ENCODE results near the gene SLC6A6. TPM values are rescaled to one million over a fixed set of nuclear protein-coding genes. Genes with fewer than 3 reads are reported as not detected.

The SLC6A6 gene
- polyA plus RNA-seq, 1 donor from 2014 or later: 7.6 TPM

DNA sequence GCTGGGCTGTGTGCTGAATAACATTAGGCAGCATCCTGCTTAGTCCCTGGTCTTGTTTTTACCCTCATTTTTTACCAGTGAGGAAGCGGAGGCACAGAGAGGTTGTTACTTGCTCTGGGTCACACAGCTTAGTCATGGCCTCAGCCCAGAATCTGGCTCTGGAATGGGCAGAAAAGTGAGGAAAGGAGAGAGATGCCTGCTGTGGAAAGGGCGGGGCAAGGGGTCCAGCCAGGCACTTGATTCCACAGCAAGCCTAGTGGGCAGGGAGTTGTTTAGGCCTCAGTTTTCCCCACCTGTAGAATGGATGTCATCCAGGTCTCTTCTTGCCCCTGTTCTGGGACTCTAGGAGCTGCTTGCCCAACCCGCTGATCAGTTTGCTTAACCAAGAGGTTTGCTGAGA lies 35.9 kb downstream of the SLC6A6 start:
- peak overlapping the region in 2 of 3 donors; percentile 15 to 73 for H3K27ac Mint-ChIP-seq
- H3K4me1 Mint-ChIP-seq: peaks cover 32 to 40% (median 39%) of the 10 kb centered on the region in 3 donors
- no peaks in the 10 kb centered on the region for H3K27me3 Mint-ChIP-seq
- no peaks in the 10 kb centered on the region for H3K9me3 Mint-ChIP-seq
- H3K4me3 Mint-ChIP-seq: no peak overlapping the region
- H3K36me3 Mint-ChIP-seq: peaks cover 2% of the 10 kb centered on the region

DNA sequence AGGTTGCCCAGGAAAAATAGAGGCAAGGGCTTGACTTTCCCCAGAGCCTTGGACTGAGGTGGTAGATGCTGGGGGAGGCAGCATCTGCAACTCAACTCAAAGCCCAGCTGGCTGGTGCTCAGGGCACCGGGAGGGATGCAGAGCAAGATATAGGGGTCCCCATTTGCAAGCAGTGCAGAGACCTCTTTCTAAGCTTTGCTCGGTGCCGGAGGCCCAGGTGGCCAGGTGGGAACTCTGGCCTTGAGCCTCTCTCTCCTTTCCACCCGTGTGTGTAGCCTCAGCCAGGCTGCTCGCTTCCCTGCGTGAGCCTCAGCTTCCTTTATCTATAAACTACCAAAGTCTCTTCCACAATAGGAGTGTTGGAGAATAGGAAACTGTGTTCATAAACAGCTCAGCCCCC lies 36.5 kb downstream of the SLC6A6 start:
- Mint-ChIP-seq H3K27ac (peak overlapping the region in 2 of 3 donors; percentile 56 to 83), H3K27me3 (no peaks in the 10 kb centered on the region), H3K9me3 (no peaks in the 10 kb centered on the region), H3K36me3 (peaks cover 2% of the 10 kb centered on the region), H3K4me3 (peak overlapping the region in 1 of 4 donors; percentile 80), H3K4me1 (peaks cover 31 to 38% (median 36%) of the 10 kb centered on the region in 3 donors)

DNA sequence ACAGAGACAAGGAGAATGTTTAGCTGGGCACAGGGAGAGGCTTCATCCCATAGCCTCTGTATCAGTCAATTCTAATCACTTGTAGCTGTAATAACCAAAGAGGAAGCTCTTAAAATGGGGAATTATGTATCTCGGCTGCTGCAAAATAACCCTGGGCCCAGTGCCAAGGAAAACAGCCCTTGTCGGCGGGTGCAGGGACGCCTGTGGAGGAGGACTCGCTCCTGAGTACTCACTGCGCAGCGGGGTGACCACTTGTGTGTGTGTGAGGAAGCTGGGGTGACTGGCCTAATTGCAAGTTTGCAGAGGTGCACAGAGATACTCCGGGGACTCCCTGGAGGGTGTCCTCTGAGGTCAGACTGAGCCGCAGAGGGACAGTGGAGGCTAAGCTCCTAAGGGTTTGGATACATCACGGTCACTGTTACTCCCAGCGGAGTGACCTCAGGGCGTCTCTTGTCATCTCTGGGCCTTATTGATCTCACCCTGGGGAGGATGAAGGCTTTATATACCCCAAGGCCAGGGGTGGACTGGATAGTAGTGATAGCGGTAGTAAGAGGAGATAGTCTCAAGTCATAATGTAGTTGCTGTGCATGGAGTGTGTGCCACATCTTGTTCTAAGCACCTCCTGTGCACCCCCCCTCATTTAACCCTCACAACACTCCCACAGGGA lies 37.2 kb downstream of the SLC6A6 start:
- H3K4me3 Mint-ChIP-seq: peak overlapping the region in 2 of 4 donors; percentile 63 to 70

DNA sequence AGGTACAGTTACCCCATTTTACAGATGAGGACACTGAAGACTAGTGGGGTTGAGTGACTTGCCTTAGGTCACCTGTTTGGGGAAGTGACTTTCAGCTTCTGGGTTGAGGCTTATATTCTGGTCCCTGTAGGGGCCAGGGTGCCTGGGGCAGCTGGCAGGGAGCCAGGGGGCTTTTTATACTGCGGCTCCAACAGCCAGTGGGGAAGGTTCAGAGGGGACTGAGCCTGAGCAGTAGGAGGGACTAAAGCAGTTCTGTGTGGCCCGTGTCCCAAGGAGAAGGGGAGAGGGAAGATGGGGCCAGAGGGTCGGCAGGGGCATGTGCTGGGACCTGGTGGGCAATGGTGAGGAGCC lies 37.7 kb downstream of the SLC6A6 start:
- H3K36me3 Mint-ChIP-seq: peaks cover 2% of the 10 kb centered on the region
- H3K27ac Mint-ChIP-seq: peak overlapping the region in 2 of 3 donors; percentile 58 to 83
- H3K4me3 Mint-ChIP-seq: peak overlapping the region in 1 of 4 donors; percentile 72
- H3K9me3 Mint-ChIP-seq: no peaks in the 10 kb centered on the region
- H3K27me3 Mint-ChIP-seq: no peaks in the 10 kb centered on the region
- peaks cover 25 to 28% (median 26%) of the 10 kb centered on the region in 3 donors for H3K4me1 Mint-ChIP-seq

More for the DNA sequence above, 37.2 kb downstream of the SLC6A6 start:
- Mint-ChIP-seq H3K27me3 (no peaks in the 10 kb centered on the region), H3K9me3 (no peaks in the 10 kb centered on the region), H3K4me1 (peaks cover 28 to 31% (median 29%) of the 10 kb centered on the region in 3 donors), H3K27ac (peak overlapping the region; percentile 58 to 83 (median 65)), H3K36me3 (peaks cover 2% of the 10 kb centered on the region)

DNA sequence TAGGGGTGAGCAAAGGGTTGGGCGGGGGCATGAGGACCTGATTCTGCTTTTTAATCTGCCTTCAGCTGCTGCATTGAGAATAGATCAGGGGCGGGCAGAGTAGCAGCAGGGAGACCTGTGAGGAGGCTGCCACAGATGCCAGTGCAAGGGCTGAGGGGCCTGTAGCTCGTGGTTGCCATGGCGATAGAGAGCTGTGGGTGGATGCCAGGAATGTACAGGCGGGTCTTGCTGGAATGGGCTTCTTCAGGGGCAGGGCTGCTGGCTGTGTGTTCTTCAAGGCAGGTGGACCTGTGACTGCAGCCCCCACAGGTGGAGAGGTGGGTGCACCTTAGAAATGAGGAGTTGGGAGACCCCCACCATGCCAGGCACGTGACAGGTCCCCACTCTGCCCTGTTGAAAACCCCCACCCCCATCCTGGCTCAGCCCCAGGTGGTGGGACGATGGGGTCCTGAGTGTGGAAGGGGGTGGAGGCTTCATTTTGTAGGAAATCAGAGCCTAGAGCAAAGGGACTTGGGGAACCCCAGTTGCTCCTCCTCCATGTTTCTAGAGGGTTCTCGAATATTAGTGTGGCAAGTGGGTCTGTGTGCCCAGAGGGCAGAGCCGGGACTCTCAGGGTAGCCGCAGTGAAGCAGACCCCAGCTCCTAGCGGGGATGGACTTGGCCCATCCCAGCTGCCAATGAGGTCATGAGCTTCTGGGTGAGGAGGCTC lies 38.3 kb downstream of the SLC6A6 start:
- peaks cover 24 to 26% (median 24%) of the 10 kb centered on the region in 3 donors for H3K4me1 Mint-ChIP-seq
- H3K36me3 Mint-ChIP-seq: peaks cover 4% of the 10 kb centered on the region
- H3K4me3 Mint-ChIP-seq: no peak overlapping the region
- no peaks in the 10 kb centered on the region for H3K27me3 Mint-ChIP-seq
- peak overlapping the region in 2 of 3 donors; percentile 58 to 78 for H3K27ac Mint-ChIP-seq
- no peaks in the 10 kb centered on the region for H3K9me3 Mint-ChIP-seq

DNA sequence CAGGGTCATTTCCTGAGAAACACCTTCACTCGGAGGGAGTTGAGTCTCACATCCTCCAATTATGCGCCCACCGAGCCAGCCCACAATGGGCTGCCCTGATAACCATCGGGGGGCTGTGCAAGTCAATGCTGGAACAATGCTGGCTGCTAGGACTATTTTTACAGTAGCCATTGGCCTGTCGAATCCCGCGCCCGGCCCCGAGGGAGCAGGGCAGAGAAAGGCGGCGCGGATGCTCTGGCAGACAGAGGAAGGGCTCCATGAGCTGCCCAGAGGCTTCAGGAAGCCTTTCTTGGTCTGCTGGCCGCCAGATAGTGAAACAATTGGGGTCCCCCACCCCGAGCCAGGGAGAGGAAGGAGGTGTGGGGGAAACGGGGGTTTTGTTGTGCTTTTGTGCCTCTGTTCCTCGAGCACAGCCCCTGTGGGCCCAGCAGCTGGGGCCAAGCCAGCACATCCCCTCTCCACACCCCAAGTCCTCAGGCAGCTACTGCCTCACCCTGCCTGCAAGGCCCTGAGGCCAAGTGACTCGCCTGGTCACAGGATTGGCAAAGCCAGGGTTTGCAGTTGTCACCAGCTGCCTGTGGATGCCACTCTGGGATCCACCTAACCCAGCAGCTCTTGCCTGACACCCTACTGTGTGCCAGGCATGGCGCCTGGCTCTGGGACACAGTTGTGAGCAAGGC lies 39.0 kb downstream of the SLC6A6 start:
- Mint-ChIP-seq H3K4me3 (no peak overlapping the region), H3K9me3 (no peaks in the 10 kb centered on the region), H3K27me3 (no peaks in the 10 kb centered on the region), H3K4me1 (peaks cover 24% of the 10 kb centered on the region in 3 donors), H3K27ac (peak overlapping the region in 1 of 3 donors; percentile 78), H3K36me3 (peaks cover 5% of the 10 kb centered on the region)

DNA sequence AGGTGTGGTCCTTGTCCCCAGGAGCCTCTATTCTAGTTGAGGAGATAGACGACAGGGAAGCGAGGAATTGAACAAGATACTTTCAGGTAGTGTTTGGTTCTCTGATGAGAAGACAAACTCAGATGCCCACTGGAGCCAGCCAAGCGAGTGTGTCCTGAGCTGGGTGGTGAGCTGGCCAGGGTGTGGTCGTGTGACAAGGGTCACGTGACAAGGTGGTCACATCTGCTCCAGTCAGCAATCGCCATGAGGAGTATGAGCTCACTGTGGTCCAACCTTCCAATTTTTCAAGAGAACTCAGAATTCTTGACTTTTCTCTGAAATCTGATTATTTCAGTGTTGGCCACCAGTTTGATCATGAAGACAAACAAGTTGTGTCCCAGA lies 39.5 kb downstream of the SLC6A6 start:
- H3K27ac Mint-ChIP-seq: no peak overlapping the region

DNA sequence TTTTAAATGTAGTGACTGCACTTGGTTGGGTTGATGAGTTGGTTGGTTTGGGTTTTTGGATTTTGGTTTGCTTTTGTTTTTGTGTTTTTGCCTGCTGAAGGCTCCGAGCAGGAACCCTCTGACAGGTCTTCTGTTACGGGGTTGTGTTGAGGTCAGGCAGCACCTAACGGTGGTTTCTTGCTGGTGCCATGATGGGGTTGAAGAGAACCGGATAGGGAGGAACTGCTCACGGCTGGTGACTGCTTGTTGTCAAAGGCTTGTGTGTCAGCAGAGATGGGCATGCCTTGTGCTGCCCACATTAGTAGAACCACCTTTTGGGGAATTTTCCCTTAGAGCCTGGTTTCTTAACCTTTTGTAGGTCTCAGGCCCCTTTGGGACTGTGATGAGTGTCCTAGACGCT lies 42.0 kb downstream of the SLC6A6 start:
- Mint-ChIP-seq H3K4me3 (no peak overlapping the region), H3K4me1 (peaks cover 9 to 12% (median 12%) of the 10 kb centered on the region in 3 donors), H3K36me3 (peaks cover 14% of the 10 kb centered on the region), H3K27me3 (no peaks in the 10 kb centered on the region), H3K9me3 (no peaks in the 10 kb centered on the region), H3K27ac (peak overlapping the region in 1 of 3 donors; percentile 62)

More for the DNA sequence above, 39.5 kb downstream of the SLC6A6 start:
- Mint-ChIP-seq H3K9me3 (no peaks in the 10 kb centered on the region), H3K4me1 (peaks cover 19 to 20% (median 20%) of the 10 kb centered on the region in 3 donors), H3K27me3 (no peaks in the 10 kb centered on the region), H3K36me3 (peaks cover 8% of the 10 kb centered on the region), H3K4me3 (peak overlapping the region in 1 of 4 donors; percentile 37)

DNA sequence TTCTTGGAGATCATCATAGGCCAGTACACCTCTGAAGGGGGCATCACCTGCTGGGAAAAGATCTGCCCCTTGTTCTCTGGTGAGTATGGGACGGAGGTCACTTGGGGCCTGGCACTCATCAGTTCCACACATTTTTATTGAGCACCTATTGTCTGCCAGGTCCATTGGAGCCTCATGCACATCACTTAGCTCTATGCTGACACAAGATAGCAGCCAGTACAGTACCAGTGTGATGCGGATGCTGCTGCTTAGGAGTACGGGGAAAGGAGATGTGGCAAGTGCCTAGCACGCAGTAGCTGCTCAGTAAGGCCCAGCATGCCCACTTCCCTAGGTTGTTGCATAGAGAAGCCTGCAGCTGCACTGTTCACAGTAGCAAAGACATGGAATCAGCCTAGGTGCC lies 43.4 kb downstream of the SLC6A6 start:
- no peak overlapping the region for H3K27ac Mint-ChIP-seq
- no peaks in the 10 kb centered on the region for H3K27me3 Mint-ChIP-seq
- H3K9me3 Mint-ChIP-seq: no peaks in the 10 kb centered on the region
- no peaks in the 10 kb centered on the region for H3K4me1 Mint-ChIP-seq
- H3K36me3 Mint-ChIP-seq: peaks cover 12% of the 10 kb centered on the region
- H3K4me3 Mint-ChIP-seq: no peak overlapping the region

DNA sequence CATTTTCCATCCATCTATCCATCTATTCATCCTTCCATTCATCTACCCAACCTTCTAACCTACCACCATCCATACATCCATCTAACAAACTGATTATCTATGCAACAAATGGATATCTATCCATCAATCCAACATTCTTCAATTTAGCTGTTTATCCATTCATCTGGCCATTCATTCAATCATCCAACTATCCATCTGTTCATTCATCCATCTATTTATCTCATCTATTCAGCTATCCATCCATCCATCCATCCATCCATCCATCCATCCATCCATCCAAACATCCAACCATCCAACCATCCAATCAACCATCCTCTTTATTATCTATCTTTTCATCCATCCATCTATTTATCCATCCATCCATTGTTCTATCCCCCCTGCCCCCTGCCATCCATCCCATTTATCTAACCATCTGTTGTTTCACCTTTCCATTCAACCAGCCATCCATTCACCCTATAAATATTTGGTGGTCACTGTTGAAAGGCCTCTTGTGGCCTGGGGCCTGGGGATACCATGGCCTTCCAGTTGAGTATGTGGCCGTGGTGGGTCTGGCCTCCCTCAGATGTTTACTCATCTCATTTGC lies 44.7 kb downstream of the SLC6A6 start:
- peaks cover 0 to 3% (median 0%) of the 10 kb centered on the region in 3 donors for H3K4me1 Mint-ChIP-seq
- peaks cover 15% of the 10 kb centered on the region for H3K36me3 Mint-ChIP-seq
- H3K4me3 Mint-ChIP-seq: no peak overlapping the region
- no peak overlapping the region for H3K27ac Mint-ChIP-seq
- H3K27me3 Mint-ChIP-seq: no peaks in the 10 kb centered on the region
- H3K9me3 Mint-ChIP-seq: no peaks in the 10 kb centered on the region

DNA sequence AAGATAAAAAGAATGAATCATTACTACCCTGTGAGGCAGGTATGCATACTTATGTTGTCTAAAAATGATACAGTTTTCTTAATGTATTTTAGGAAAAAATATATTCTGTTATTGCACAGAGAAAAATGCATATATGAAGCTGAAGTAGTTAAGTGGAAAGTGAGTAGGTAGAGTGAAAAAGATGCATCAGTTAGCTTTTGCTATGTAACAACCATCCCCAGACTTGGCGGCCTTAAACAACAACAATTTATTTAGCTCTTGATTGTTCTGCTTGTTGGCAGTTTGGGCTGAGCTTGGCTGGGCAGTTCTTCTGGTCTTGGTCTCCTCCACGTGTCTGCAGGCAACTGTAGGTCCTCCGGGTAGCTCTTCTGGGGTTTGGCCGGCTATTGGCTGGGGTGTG lies 45.7 kb downstream of the SLC6A6 start:
- H3K9me3 Mint-ChIP-seq: no peaks in the 10 kb centered on the region
- peaks cover 19% of the 10 kb centered on the region for H3K36me3 Mint-ChIP-seq
- H3K4me1 Mint-ChIP-seq: peaks cover 0 to 3% (median 0%) of the 10 kb centered on the region in 3 donors
- H3K27me3 Mint-ChIP-seq: no peaks in the 10 kb centered on the region
- peak overlapping the region in 2 of 3 donors; percentile 47 to 89 for H3K27ac Mint-ChIP-seq
- no peak overlapping the region for H3K4me3 Mint-ChIP-seq

DNA sequence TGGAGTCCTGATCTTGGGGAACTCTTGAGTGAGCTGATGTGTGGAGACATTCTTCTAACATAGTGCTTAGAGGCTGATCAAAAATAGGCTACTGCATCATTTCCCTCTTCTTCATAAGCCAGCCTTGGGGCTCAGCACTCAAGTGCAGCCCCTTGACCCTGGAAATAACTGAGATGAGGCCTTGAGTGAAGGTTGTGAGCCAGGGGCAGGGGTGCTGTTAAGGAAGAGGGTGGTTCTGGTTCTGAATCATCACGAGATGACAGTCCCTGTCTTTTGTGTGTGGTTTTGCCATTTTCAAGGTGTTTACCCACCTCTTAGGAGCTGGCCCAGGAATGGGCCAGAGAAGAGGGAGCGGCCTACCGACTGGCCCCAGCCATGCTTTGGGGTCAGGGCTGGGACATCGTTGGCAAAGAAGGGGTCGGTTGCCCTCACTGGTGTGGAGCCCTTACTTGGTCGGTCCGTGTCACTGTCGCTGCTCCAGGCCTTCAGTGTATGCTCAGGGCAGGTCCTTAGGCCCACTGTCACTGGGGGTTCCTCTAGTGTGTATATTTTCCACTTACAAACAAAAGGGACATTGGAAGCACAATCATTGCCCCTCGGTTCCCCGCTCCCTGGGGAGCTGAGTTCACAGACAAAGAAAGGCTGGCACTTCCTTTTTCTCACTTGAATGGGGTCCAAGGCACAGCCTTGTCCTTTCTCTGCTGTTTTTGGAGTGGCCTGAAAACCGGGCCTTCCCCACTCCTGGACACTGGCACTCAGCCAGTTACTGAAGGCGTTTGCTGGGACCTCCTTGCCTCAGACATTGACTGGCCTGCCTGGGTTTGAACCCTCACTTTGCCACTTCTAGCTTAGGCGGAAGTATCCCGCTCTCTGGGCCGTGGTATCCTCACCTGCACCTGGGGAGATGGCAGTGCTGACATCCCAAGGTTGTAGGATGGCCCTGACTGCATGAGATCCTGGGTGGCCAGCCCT lies 46.6 kb downstream of the SLC6A6 start:
- H3K9me3 Mint-ChIP-seq: no peaks in the 10 kb centered on the region
- peaks cover 19% of the 10 kb centered on the region for H3K36me3 Mint-ChIP-seq
- peak overlapping the region; percentile 39 to 47 (median 45) for H3K27ac Mint-ChIP-seq
- H3K4me1 Mint-ChIP-seq: peaks cover 6 to 7% (median 7%) of the 10 kb centered on the region in 3 donors
- H3K4me3 Mint-ChIP-seq: no peak overlapping the region
- no peaks in the 10 kb centered on the region for H3K27me3 Mint-ChIP-seq

DNA sequence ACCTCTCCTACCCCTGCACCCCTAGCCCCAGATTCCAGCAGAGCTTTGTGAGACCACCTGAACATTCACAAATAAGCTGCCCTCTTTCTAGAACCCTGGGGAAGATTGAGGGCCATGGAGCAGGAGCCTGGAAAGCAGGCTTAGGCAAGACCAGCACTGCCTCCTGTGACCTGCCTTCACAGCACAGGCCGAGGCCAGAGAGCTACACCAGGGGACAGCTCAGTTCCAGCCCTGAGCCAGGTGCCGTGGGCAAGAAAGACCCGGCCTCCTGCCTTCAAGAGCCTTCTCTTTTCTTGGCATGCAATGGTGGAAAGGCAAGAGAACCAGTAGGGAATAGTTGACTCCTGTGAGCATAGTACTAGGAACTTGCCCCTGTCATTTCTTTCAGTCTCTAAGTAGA lies 48.1 kb downstream of the SLC6A6 start:
- peak overlapping the region in 1 of 3 donors; percentile 48 for H3K27ac Mint-ChIP-seq
- peaks cover 24% of the 10 kb centered on the region for H3K36me3 Mint-ChIP-seq
- no peaks in the 10 kb centered on the region for H3K27me3 Mint-ChIP-seq
- peaks cover 7 to 13% (median 9%) of the 10 kb centered on the region in 3 donors for H3K4me1 Mint-ChIP-seq
- H3K9me3 Mint-ChIP-seq: no peaks in the 10 kb centered on the region
- no peak overlapping the region for H3K4me3 Mint-ChIP-seq

Data from IgD-negative memory B cell (primary cell).